Stimulated activated CD4-positive, alpha-beta T cell treated with anti-CD3 and anti-CD28 coated beads, Interleukin-4, amount 100 ng/mL, for 4 hours (primary cell): ENCODE results near the gene AKR1C3.
A peak's percentile ranks its signal among the peaks of the same experiment; 100 is the strongest.
"Not testable (repeated sequence)": the region's sequence is repeated elsewhere in the genome, so short reads cannot be mapped to it uniquely, and the experiment has no call there.

Experiments used
- DNase-seq, 2 experiments: peaks; one replicate each; pipeline ENCODE4 v3.0.0-alpha.2; 2020

AKR1C3 gene

DNA sequence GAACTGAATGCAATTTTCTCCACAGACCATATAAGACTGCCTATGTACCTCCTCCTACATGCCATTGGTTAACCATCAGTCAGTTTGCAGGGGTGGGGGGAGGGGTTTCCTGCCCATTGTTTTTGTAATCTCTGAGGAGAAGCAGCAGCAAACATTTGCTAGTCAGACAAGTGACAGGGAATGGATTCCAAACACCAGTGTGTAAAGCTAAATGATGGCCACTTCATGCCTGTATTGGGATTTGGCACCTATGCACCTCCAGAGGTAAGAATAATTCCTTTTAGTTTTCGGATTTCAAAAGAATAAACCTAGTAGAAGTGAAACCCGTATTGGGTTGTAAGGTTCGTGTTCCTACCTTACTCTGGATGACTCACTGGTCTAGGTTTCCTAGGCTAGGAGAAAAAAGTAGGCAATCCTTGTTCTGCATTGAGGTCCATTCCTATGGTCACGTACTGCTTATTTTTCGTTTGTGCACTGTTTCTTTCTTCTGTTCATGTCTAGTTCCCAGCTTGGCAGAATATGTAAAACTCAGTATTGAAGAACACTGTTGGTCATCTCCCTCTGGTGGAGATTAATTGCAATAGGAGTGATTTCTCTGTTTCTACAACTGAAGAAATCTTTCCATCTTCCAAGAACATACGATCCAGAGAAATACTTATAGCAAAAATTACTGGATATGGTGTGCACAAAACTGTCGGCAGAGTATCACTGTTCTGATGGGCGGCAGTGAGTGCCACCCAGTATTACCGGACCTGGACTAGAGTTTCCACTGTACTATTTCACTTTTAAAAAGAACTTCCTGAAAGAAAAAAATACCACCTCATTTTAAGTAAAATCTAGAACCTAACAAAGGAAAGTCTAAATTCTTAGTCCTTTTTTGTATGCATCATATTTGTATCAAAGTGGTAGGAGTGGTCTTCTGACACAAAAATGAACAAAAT, at the start of gene AKR1C3:
AKR1C3 (plus strand) TSS at position 150 of the 941 bp plus-strand sequence; CDS start at position 181, 31 bp downstream.
- DNase-seq: peak in 1 of 2 experiments; percentile 6

DNA sequence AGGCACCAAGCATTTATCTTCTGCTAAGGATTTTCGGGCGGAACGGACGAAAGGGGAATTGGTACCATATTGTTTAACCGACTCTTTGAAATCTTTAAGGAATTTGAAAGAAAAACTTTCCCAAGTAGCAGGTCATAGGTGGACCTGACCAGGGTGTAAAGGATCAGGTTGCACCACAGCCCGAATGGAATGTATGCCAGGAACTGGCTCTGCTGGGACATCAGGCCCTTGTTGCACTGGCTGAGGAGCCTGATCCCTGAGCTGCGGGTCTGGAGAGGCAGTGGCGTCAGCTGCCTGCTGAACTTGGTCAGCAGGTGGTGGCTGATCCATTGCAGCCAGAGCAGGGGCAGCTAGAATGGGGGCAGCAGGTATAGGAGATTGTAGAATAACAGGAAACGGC, 49.1 kb upstream of the AKR1C3 start:
- no peak for DNase-seq

DNA sequence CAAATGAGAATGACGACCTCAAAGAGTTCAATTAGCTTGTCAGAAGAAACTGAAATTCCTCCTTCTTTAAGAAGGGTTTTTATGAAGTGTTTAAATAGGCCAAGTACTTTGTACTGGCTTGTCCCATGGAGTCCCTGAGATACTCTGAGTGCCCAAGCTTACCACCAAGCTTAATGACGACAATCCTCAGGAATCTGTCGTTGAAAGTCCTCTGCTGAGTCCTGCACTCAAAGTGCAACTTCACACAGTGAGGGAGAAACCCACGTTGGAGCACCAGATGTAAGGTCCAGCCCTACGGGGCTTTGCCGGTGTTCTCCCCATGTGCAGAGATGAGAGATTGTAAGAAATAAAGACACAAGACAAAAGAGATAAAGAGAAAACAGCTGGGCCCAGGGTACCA, 47.8 kb upstream of the AKR1C3 start:
- no peak for DNase-seq

GRCh38 chr10:5047055-5047454, 47.2 kb upstream of the AKR1C3 start:
- DNase-seq: not testable (repeated sequence)

GRCh38 chr10:5047912-5048628, 46.1 kb upstream of the AKR1C3 start:
- DNase-seq: no peak

DNA sequence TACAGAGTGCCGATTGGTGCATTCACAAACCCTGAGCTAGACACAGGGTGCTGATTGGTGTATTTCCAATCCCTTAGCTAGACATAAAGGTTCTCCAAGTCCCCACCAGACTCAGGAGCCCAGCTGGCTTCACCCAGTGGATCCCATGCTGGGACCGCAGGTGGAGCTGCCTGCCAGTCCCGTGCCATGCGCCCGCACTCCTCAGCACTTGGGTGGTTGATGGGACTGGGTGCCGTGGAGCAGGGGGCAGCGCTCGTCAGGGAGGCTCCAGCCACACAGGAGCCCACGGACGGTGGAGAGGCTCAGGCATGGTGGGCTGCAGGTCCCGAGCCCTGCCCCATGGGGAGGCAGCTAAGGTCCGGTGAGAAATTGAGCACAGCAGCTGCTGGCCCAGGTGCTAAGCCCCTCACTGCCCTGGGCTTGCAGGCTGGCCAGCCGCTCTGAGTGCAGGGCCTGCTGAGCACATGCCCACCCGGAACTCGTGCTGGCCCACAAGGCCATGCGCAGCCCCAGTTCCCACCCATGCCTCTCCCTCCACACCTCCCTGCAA, 41.2 kb upstream of the AKR1C3 start:
- not testable (repeated sequence) for DNase-seq

DNA sequence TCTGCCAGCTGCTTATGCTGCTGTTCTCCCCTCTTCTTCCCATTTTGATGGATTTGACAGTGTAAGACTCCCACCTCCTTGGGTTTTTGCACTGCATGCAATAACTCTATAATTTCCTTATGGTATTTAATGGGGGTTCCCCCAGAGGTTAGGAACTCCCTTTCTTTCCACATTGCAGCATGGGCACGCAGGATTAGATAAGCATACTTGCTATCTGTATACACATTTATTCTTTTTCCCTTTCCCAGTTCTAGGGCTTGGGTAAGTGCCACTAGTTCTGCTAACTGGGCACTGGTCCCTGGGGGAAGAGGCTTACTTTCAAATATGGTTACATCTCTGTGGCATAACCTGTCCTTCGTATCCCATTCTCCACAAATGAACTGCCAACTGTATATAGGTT, 39.4 kb upstream of the AKR1C3 start:
- DNase-seq: not testable (repeated sequence)

- DNase-seq: not testable (repeated sequence)
Measured at GRCh38 chr10:5059267-5059666, 34.9 kb upstream of the AKR1C3 start.

GRCh38 chr10:5060791-5061190, 33.4 kb upstream of the AKR1C3 start:
- not testable (repeated sequence) for DNase-seq

GRCh38 chr10:5064656-5065055, 29.6 kb upstream of the AKR1C3 start:
- DNase-seq: no peak

DNA sequence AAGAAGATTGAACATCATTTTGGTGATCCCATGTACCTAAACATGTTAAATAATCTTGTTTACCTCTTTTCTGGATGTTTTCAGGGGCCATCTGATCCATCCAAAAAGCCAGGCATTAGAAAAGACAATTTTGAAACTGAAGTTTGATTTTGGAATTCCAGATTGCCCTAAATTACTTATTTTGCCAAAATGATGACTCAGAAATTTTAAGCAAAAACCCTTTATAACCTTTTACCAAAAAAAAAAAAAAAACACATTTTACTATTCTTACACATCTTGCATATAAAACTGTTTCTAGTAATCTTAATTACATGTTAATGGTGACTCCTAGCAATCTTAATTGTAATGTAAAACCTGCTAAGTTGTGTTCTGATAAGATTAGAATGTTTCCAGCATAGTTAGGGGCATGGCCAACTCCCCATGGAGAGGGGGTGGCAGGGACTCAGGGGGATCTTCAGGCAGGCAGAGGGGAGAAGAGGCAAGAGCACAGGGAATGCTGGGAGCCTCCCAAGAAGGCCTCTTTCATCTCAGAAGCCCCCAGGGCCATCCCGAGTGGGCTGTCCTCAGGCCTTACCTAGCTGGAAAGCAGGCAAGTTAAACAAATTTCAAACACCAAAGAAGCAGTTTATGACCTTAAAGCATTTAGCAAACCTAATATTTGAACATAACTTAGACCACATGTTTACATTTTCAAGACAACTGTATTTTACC, 25.8 kb upstream of the AKR1C3 start:
- DNase-seq: no peak

GRCh38 chr10:5070648-5071410, 23.4 kb upstream of the AKR1C3 start:
- DNase-seq: no peak

GRCh38 chr10:5071411-5072198, 22.6 kb upstream of the AKR1C3 start:
- DNase-seq: no peak

GRCh38 chr10:5073659-5074058, 20.6 kb upstream of the AKR1C3 start:
- no peak for DNase-seq

- DNase-seq: no peak
Measured at GRCh38 chr10:5076615-5077014, 17.6 kb upstream of the AKR1C3 start.

GRCh38 chr10:5078547-5079180, 15.6 kb upstream of the AKR1C3 start:
- no peak for DNase-seq

GRCh38 chr10:5079306-5079830, 14.8 kb upstream of the AKR1C3 start:
- DNase-seq: no peak

- DNase-seq: no peak
Measured at GRCh38 chr10:5079836-5080235, 14.4 kb upstream of the AKR1C3 start.

- no peak for DNase-seq
Measured at GRCh38 chr10:5081091-5081490, 13.1 kb upstream of the AKR1C3 start.

- DNase-seq: no peak
Measured at GRCh38 chr10:5088703-5089261, 5.4 kb upstream of the AKR1C3 start.
